LNCaP clone FGC (cell line): Measurements from ENCODE around the gene NCK1.
A peak's percentile ranks its signal among the peaks of the same experiment; 100 is the strongest.
"Not testable (repeated sequence)": the region's sequence is repeated elsewhere in the genome, so short reads cannot be mapped to it uniquely, and the experiment has no call there.

Experiments
- DNase-seq: peaks from one replicate; pipeline ENCODE4 v3.0.0-alpha.2; 2011; ENCODE audit warnings: low read depth
- H3K4me3 ChIP-seq: 2 replicates; pipeline ENCODE4 v1.5.1; 2011; ENCODE audit warnings: mild to moderate bottlenecking, low read depth, low read length, control low read depth
- CTCF ChIP-seq: IDR thresholded peaks from 2 replicates; pipeline ENCODE4 v1.5.1; 2012; ENCODE audit warnings: mild to moderate bottlenecking; ENCODE audit not compliant: control insufficient read depth, insufficient read depth; ENCODE audit errors: extremely low read depth

Gene NCK1

DNA sequence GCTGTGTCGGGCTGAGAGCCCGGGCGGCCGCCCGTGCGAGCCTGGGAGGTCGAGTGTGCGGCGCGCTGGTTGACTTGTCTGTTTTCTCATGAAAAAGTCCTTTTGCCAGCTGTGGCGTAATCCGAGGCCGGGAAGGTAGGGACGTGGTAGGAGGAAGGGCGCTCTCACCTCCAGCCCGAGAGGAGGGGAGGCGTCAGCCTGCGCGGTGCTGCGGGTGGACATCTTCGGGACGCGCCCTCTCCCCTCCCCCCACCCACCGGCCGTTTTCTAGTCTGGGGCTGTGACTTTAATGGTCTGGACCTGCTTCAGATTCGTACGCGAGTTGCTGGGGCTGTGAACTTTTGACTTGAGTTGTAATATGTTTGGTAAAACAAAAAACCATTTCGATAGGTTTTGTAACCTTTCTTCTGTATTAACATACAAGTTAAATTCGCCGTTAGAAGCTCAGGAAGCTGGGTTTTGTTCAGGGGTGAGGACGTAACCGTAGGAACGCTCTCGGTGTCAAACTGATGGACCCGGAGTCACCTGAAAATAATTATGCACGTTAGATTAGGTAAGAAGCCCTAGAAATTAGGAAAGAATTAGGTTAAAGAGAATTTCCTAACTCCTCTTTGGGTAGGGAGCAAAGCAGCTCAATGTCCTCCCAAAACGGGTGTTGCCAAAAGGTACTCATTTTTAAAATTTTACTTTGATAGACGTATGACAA lies 762 bp downstream of the NCK1 start:
- peak; percentile 51 for DNase-seq
- peak overlapping the region; percentile 86 for H3K4me3 ChIP-seq
- no peak for TF ChIP-seq CTCF

- no peak overlapping the region for H3K4me3 ChIP-seq
- no peak for TF ChIP-seq CTCF
- no peak for DNase-seq
Observed at GRCh38 chr3:136869282-136869681, 7.3 kb downstream of the NCK1 start.

DNA sequence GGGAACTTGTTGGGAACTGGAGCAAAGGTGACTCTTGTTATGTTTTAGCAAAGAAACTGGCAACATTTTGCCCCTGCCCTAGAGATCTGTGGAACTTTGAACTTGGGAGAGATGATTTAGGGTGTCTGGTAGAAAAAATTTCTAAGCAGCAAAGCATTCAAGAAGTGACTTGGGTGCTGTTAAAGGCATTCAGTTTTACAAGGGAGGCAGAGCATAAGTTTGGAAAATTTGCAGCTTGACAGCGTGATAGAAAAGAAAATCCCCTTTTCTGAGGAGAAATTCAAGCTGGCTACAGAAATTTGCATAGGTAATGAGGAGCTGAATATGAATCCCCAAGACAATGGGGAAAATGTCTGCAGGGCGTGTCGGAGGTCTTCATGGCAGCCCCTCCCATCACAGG lies 10.2 kb downstream of the NCK1 start:
- not testable (repeated sequence) for DNase-seq, H3K4me3 ChIP-seq

- DNase-seq, H3K4me3 ChIP-seq: not testable (repeated sequence)
Observed at GRCh38 chr3:136879510-136879909, 17.5 kb downstream of the NCK1 start.

DNA sequence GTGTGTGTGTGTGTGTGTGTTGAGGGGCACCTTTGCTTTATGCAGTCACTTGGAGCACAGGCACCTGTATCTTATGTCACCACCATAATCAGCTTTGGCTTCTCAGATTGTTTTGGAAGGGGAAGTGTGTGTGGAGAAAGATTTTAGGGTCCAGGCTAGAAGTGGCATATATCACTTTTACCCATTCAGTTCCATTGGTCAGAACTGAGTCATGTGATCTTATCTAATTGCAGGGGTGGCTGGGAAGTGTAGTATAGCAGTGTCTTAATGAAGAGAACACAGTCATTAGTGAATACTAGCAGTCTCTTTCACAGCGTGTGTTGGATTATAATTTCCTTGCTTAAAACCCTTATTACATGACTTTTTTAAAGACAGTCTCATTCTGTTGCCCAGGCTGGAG lies 20.6 kb downstream of the NCK1 start:
- no peak for TF ChIP-seq CTCF
- no peak for DNase-seq
- H3K4me3 ChIP-seq, result no peak overlapping the region

DNA sequence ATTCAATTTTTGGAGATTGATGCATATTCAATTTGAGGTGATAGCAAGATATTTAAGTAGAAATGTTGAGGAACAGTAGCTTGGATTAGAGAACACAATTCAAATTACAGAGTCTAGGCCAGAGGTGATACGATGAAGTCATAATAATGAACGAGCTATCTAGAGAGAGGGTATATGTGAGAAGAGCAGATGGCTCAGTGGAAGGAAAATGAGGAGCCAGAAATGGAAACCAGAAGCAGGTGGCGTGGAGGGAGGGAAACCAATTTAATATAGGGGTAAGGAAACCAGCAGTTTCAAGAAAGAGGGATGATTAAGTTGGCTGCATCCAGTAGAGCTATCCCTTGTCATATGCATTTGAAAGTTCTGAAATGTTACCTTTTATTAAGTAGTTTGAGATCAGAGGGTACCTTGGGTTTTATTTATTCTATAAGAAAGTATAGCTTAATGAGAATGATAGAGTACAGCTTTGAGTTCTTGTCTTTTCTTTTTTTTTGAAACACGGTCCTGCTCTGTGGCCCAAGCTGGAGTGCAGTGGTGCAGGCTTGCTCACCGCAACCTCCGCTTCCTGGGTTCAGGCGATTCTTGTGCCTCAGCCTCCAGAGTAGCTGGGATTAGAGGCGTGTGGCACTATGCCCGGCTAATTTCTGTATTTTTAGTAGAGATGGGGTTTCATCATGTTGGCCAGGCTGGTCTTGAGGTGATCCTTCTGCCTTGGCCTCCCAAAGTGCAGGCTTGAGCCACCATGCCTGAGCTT lies 22.1 kb downstream of the NCK1 start:
- no peak for DNase-seq
- no peak for TF ChIP-seq CTCF
- no peak overlapping the region for H3K4me3 ChIP-seq

GRCh38 chr3:136885357-136886213 lies 23.6 kb downstream of the NCK1 start:
- no peak overlapping the region for H3K4me3 ChIP-seq
- TF ChIP-seq CTCF, result no peak
- no peak for DNase-seq
